A673 (cell line): ENCODE results near the gene SMIM30. TPM values are rescaled to one million over a fixed set of nuclear protein-coding genes. Genes with fewer than 3 reads are reported as not detected.

Source experiments
- BruUV-seq: library from RNA; stranded (reverse); fragments of 400-500 nt; replicated peaks from 2 replicates; lab custom pipeline; 2021; lab: Mats Ljungman, UMichigan
- CTCF ChIA-PET: fragments of 300-600 bp; sonication (Branson Sonifier 250); formaldehyde crosslinking; loops from one replicate; lab custom pipeline; 2022; ENCODE audit warnings: antibody characterized with exemption; lab: Charles Lee
- POLR2A ChIA-PET: fragments of 300-600 bp; sonication (Branson Sonifier 250); formaldehyde crosslinking; loops from one replicate; lab custom pipeline; 2022; ENCODE audit warnings: antibody characterized with exemption; ENCODE audit not compliant: low non-redundant PET; lab: Charles Lee
- DNase-seq: peaks from one replicate; pipeline ENCODE4 v3.0.0-alpha.2; 2015; ENCODE audit warnings: low spot score
- H3K27ac ChIP-seq: fragments of 200-600 bp; sonication (generic); 2 replicates; pipeline ENCODE4 v1.5.1; 2016; ENCODE audit warnings: mixed run types, low read depth, mild to moderate bottlenecking, mixed read lengths, antibody characterized with exemption, low read length; ENCODE audit not compliant: poor library complexity, severe bottlenecking
- H3K27me3 ChIP-seq: fragments of 200-600 bp; sonication (generic); replicated peaks from 2 replicates; pipeline ENCODE4 v1.6.1; 2017; ENCODE audit warnings: mixed run types, low read depth, mild to moderate bottlenecking, mixed read lengths, antibody characterized with exemption, low read length; ENCODE audit not compliant: insufficient read depth, poor library complexity
- H3K36me3 ChIP-seq: fragments of 200-600 bp; sonication (generic); 2 replicates; pipeline ENCODE4 v1.6.1; 2016; ENCODE audit warnings: mixed run types, mild to moderate bottlenecking, mixed read lengths, antibody characterized with exemption, low read length; ENCODE audit not compliant: insufficient read depth, poor library complexity, severe bottlenecking
- H3K4me1 ChIP-seq: fragments of 200-600 bp; sonication (generic); 2 replicates; pipeline ENCODE4 v1.6.1; 2017; ENCODE audit warnings: mixed run types, mild to moderate bottlenecking, mixed read lengths, antibody characterized with exemption, low read length; ENCODE audit not compliant: insufficient read depth, poor library complexity, severe bottlenecking
- H3K4me3 ChIP-seq: fragments of 200-600 bp; sonication (generic); 2 replicates; pipeline ENCODE4 v1.5.1; 2016; ENCODE audit warnings: low read depth, mixed run types, mild to moderate bottlenecking, mixed read lengths, low read length; ENCODE audit not compliant: poor library complexity, severe bottlenecking
- H3K9me3 ChIP-seq: fragments of 200-600 bp; sonication (generic); 2 replicates; pipeline ENCODE4 v1.6.1; 2016; ENCODE audit warnings: mixed run types, low read depth, mild to moderate bottlenecking, mixed read lengths, antibody characterized with exemption, low read length; ENCODE audit not compliant: poor library complexity, severe bottlenecking
- EZH2 ChIP-seq: fragments of 200-600 bp; sonication (generic); IDR thresholded peaks from 2 replicates; pipeline ENCODE4 v1.6.1; 2017; ENCODE audit warnings: borderline replicate concordance, low read depth, mild to moderate bottlenecking, mixed read lengths, antibody characterized with exemption, low read length; ENCODE audit not compliant: poor library complexity, severe bottlenecking
- intact Hi-C: fragments of 100-400 bp; cut with micrococcal nuclease; formaldehyde crosslinking; loops from one replicate; pipeline ENCODE4 v1.10.0; 2022; ENCODE audit not compliant: unreplicated experiment
- total RNA-seq: library from RNA; stranded (reverse); gene quantifications from 2 replicates; pipeline ENCODE4 v1.2.3, GENCODE V29; 2021
- TF ChIP-seq, protein P1 (sequence below): fragments of 300-800, 200-600 bp; sonication (generic); conservative IDR thresholded peaks from 2 replicates; pipeline ENCODE4 v1.5.1; 2017; ENCODE audit warnings: low read depth, mild to moderate bottlenecking, antibody characterized with exemption, low read length, moderate library complexity, mixed read lengths

The SMIM30 gene
- total RNA-seq, 1 experiment from 2014 or later: 40.8 TPM

DNA sequence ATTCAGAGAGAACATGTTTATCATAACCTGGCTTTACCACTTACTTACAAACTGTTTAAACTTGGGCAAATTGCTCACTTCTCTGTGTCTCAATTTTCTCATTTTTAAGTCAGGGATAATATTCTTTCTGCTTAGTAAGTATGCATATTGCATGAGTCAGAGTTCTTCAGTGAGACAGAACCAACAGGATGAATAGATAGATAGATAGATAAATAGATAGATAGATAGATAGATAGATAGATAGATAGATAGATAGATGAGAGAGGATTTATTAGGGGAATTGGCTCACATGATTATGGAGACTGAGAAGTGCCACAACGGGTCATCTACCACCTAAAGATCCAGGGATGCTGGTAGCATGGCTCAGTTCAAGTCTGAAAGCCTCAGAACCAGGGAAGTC, 15.7 kb upstream of the SMIM30 start:
- Histone ChIP-seq H3K27me3 (no peaks in the 10 kb centered on the region), H3K4me1 (no peaks in the 10 kb centered on the region), H3K4me3 (no peak overlapping the region), H3K9me3 (no peaks in the 10 kb centered on the region), H3K27ac (no peak overlapping the region), H3K36me3 (no peaks in the 10 kb centered on the region)
- CTCF ChIA-PET: no interaction called here
- DNase-seq: no peak
- TF ChIP-seq, protein P1, sequence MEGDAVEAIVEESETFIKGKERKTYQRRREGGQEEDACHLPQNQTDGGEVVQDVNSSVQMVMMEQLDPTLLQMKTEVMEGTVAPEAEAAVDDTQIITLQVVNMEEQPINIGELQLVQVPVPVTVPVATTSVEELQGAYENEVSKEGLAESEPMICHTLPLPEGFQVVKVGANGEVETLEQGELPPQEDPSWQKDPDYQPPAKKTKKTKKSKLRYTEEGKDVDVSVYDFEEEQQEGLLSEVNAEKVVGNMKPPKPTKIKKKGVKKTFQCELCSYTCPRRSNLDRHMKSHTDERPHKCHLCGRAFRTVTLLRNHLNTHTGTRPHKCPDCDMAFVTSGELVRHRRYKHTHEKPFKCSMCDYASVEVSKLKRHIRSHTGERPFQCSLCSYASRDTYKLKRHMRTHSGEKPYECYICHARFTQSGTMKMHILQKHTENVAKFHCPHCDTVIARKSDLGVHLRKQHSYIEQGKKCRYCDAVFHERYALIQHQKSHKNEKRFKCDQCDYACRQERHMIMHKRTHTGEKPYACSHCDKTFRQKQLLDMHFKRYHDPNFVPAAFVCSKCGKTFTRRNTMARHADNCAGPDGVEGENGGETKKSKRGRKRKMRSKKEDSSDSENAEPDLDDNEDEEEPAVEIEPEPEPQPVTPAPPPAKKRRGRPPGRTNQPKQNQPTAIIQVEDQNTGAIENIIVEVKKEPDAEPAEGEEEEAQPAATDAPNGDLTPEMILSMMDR: no peak
- no peak for TF ChIP-seq EZH2
- POLR2A ChIA-PET: no interaction called here
- BruUV-seq: no TSS peak
- intact Hi-C loops: no loop called here

DNA sequence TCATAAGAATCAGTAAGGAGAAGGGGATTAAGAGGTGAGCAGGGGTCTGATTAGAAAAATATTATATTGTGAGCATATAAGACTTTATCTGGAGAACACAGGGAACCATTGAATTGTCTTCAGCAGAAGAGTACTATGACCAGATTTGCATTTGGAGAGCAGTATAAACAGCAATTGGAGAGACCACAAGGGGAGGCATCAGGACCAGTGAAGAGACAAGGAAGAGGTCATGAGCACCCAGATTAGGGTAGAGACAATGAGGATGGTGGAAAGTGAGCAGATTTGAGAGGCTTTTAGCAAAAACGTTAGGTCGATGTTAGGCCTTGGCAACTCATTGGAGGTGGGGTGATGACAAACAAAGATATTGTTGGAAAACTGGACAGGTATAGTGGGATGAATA, 13.0 kb upstream of the SMIM30 start:
- H3K36me3 ChIP-seq: no peaks in the 10 kb centered on the region
- ChIA-PET POLR2A (no interaction called here), CTCF (no interaction called here)
- H3K4me1 ChIP-seq: no peaks in the 10 kb centered on the region
- BruUV-seq: no TSS peak
- H3K27ac ChIP-seq: no peak overlapping the region
- intact Hi-C loops: no loop called here
- TF ChIP-seq EZH2: no peak
- TF ChIP-seq, protein P1: no peak
- no peaks in the 10 kb centered on the region for H3K27me3 ChIP-seq
- no peak overlapping the region for H3K4me3 ChIP-seq
- DNase-seq: no peak
- H3K9me3 ChIP-seq: no peaks in the 10 kb centered on the region

DNA sequence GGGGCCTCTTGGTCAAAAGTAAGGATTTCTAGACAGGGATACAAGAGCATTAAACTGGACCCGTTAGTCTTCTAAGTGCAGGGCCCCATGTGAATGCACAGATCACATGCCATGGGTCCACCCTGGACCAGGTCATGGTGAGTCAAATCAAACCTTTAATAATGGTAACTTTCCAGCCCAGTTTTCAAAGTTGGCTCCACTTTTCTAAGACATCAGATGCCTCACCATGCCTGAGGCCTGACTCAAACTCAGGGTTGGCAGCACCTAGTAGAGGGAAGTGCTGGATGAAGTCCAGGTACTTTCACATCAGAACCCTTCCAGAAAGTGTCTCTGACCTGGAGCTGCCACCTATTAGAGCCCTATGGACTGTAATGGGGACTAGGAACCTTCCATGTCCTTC, 9.7 kb upstream of the SMIM30 start:
- H3K27me3 ChIP-seq: no peaks in the 10 kb centered on the region
- CTCF ChIA-PET: no interaction called here
- no peak overlapping the region for H3K4me3 ChIP-seq
- H3K9me3 ChIP-seq: no peaks in the 10 kb centered on the region
- H3K36me3 ChIP-seq: no peaks in the 10 kb centered on the region
- BruUV-seq: no TSS peak
- DNase-seq: no peak
- H3K27ac ChIP-seq: no peak overlapping the region
- TF ChIP-seq EZH2: no peak
- TF ChIP-seq, protein P1: no peak
- H3K4me1 ChIP-seq: no peaks in the 10 kb centered on the region
- POLR2A ChIA-PET: no interaction called here
- intact Hi-C loops: no loop called here
